ENCODE results near the gene LINC01488.
A peak's percentile ranks its signal among the peaks of the same experiment; 100 is the strongest.

LINC01488 gene
- total RNA-seq: 0 reads per million in 4 donors

DNA sequence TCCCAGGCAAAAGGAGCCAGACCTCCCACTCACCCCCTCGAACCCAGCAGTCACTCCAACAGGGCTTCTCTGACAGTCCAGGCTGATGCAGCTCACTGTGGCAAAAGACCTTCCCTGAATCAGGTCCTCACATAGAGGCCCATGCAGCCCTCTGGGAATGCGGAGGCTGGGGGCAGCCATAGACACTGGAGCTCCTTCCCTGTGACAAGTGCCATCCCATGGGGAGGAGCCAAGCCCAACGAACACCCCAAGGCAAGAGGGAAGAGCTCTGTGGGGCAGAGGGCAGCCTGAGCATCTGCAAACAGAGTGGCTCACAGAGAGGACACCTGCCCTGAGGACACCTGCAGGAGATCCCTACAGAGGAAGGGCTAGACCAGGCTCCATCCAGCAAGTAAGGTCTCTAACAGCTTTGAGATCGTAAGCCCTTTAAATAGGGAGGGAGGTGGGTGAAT lies at the start of gene LINC01488:
Gene LINC01488 (plus strand): TSS at position 271 of the 452 bp plus-strand sequence.
- no peak for DNase-seq

DNA sequence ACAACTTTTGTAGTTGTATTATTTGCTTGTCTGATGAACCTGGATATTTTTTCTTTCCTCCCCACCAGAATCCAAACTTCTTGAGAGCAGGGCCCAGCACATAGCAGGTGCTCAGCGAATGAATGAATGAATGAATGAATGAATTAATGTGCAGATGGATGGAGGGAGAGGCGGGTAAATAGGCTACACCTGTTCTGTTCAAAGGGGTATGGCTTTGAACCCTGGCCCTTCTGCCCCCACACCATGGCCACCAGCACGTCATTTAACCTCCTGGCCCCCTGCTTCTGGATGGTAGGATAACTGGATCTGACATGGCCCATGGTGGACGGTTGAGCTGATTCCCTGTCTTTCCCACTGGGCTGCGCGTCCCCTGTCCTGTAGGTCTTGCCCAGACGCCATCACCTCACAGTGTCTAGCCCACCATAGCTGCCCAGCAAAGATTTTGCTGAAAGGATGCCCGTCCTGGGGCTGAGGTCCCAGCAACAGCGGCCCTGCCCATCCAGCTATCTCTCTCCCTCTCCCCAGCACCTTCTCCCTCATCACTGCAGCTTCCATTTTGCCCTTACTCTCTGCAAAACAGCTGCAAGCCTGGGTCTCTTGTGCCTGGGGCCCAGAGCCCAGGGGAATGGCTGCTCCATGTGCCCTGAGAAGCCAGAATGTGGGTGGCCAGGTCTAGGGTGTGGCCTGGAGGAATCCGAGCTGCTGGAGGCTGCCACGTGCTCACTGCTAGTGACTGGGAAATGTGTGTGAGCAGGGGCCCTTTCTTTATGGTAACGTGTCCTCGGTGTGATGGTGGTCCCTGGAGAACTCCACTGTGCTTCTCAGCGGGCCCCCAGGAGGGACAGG lies 49.3 kb upstream of the LINC01488 start:
- no peak for DNase-seq

DNA sequence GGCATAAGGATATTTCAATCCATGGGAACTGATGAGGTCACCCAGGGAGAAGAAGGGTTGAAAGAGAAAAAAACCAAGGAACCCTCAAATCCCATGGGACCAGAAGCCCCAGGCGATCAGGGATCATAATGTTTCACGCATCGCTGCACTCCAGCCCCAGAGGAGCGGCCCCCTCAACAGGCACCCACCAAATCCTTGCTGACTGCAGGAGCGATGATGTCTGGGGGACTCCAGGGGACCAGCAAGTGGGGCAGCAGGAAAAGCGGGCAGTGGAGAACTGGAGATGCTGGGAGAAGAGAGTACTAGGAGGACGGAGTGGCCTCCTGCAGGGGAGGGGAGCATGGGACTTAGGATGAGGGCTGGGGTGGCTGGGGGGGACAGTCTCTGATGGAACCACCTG lies 47.7 kb upstream of the LINC01488 start:
- no peak for DNase-seq

DNA sequence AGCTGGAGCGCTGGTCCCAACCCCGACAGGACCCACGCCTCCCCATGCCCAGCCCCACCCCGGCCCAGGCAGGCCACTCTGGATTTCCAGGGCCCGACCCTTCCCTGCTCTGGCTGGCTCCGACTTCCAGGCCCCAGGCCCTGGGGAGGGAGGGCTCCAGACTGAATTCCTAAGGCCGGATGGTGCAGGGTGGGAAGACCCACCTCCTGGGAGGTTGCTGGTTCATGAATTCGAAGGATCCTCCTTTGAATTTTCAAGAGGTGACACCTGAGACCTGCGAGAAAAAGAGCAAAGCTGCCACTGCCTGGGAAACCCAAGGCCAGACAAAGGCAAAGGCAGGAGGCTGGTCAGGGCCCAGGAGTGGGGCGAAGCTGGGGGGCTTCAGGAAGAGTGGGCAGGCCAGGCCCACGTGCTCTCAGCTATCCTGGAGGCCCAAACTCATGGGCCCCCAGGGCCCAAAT lies 47.0 kb upstream of the LINC01488 start:
- no peak for DNase-seq

DNA sequence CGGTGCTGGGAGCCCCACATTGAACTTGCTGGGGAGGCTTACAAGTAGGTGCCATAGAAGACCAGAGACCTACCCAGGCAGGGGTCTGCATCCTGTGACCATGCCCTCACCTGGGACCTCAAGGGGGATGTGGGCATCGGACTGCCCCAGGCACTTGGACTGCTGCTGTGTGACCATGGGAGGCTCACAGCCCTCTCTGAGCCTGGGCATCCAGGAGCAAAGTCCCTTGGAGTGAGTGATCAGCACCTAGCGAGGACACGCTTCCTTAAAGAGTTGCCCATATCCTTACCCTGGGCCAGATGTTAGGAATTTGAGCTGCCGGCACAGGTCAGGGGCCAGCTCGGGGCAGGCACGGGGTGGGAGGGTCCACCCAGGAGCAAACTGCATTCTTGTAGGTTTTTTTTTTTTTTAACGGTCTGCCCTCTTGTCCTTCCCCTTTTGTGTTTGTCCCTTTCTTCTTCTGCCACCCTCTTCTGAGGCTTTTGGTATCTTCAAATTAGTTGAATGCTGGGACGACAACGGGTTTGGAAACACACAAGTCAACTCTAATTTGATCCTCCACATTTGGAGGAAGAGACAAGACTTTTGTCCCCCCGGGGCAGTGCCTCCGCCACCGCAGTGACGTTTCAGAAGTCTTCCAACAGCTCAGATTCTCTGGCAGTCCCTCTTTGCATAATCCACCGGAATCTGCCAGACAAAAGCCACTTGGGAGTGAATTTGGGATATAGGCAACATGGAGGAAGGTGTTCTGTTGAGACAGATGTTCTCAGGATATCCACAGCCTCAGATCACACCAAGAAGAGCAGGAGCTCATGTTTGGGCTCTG lies 46.1 kb upstream of the LINC01488 start:
- no peak for DNase-seq

DNA sequence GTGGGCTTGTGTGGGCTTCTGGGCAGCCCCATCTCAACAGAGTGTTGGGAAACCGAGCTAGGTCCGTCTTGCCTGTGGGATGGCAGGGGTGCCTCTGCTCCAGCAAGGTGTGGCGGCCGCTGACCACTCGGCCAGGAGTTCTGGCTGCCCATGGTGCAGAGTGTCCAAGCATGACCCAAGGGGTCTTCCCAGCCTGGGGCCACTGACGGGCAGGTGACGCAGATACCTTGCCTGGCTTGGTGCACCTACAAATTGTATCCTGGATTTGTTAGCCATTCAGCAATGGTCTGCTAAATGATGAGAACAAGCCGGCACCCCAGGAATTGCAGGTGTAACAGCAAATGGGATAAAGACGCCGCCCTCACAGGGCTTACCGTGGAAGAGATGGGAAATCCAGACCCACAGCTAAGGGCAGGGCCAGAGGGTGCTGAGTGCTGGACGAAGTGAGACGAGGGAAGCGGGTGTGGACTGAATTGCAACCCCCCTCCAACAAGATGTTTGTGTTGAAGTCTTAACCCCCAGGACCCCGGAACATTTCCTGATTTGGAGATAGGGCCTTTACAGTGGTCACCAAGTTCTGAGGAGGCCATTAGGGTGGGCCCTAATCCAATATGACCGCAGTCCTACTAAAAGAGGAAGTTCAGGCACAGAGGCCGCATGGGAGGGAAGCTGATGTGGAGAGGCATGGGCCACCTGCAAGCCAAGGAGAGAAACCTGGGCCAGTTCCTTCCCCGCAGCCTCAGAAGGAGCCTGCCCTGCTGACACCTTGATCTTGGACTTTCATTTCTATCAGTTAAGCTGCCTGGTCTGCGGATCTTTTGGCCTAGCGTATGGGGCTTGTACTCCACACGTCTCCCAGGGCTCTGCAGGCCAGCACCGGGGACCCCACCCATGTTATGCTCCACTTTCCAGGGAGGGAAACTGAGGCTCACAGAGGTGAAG lies 45.2 kb upstream of the LINC01488 start:
- DNase-seq: no peak

DNA sequence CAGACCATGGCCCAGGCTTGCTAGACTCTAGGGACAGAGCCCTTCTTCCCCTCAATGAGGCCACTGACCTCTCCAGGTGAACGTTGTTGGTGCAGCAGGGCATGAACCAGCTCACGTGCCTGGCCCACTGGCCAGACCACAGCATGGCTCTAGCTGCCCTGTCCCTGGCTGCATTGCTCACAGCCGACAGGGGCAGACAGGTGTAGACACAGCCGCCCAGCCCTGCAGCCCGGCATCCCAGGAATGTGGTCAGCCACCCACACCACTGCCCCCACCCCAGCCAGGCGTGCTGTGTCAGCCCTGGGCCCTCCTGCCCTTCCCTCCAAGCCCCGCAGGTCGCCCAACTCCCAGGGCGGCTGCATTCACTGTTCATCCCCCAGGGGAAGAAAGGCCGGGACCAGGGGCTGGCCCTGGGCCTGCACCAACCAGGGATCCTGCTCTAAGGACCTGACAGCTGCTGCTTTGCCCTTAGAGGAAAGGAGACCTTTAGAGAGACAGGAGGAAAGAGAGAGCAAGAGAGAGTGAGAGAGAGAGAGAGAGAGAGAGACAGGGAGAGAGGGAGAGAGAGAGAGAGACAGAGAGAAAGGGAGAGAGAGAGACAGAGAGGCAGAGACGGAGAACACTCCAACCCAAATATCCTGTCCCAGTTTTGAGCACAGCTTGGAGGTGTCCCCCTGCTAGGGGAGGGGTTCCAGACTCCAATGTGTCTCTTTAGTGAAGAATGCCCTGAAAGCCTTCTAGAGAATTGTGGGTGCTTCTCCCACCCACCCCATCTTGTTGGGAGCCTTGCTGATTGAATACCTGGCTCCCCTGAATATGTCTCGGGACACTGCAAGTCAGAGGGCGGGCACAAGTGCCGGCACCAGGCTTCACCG lies 44.2 kb upstream of the LINC01488 start:
- DNase-seq: no peak

DNA sequence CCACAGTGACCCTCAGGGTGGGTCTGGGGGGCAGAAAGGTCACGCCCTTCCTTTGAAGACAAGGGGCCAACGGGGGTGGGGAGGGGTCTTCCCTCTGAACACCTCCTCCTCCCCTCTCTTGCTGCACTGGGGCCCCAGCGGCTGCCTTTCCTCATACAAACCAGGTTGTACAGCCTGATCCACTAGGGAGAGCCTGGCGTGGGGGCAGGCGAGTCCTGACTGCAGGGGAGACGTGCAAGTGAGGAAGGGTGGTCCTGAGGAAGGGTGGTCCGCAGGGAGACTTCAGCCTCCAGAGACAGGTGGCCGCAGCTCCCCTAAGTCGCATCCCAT lies 43.6 kb upstream of the LINC01488 start:
- no peak for DNase-seq

DNA sequence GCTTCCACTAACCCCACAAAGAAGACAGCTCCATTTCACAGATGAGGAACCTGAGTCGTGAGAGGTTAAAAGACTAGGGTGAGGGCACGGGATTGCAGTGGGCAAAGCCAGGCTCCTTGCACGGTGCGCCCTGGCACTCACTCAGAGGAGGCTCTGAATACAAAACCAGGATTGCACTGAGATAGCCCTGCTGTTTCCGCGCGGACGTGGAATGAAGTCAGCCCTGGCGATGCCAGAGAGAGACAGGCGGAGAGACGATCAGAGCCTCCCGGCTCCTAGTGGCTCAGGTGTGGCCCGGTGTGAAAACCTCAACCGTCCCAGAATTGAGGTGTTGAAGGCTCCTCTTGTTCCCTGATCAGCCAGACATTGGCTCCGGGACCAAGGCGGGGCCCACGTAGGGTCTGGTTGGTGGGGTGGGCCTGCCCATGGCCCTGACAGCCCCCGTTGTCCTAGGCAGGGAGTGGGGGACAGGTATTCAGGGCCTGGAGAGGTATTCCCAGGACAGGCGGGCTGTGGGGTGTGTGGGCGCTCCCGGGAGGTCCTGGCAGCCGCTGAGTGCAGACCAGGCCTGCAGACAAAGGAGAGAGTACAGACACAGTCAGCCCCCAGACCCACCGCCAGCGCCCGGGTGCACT lies 43.1 kb upstream of the LINC01488 start:
- no peak for DNase-seq

DNA sequence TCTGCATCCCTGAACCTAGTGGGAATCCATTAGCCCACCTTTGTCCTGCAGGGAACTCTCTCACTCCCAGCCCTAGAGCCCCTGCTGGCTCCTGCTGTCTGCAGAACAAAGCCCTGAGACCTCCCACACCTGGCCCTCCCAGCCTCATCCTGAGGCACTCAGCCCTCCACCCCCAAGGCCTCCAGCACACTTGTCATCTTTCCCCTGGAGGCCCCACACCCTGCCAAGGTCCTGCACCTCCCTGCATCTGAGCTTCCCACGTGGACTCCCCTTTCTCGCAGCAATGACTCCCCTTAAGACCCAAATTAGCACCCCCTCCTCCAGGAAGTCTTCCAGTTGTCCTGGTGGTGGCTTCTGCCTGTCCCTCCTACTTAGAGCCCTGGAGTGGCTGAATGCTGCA lies 42.3 kb upstream of the LINC01488 start:
- no peak for DNase-seq

DNA sequence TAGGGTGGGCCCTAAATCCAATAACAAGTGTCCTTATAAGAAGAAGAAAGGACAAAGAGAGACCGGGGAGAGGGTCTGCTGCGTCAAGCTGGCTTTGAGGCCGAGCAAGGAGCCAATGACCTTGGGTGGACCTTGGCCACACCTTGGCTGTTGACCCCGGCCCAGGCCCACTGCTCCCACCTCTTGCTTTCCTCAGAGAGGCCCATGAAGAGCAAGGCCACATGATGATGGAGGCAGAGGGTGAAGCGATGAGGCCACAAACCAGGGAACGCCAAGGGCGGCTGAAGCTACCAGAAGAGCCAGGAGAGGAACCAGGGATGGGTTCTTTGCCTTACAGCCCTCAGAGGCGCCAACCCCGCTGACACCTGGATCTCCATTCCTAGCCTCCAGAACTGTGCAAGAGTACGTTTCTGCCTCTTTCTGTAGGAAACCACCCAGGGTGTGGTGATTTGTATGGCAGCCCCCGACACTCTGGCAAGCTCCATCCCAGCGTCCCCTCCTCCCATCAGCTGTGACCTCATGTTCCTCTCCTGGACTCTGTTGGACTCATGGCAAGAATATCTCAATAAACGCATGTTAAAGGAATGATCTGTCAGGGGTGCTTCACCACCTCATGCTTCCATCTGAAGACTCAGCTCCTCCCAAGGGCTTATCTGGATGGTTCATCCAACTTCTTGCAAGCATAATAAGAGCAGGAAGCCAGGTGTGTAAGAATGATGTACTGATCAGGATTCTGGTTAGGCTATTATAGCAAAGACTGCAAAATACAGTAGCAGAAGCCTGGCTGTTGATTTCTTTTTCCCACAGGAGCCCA lies 41.6 kb upstream of the LINC01488 start:
- no peak for DNase-seq

DNA sequence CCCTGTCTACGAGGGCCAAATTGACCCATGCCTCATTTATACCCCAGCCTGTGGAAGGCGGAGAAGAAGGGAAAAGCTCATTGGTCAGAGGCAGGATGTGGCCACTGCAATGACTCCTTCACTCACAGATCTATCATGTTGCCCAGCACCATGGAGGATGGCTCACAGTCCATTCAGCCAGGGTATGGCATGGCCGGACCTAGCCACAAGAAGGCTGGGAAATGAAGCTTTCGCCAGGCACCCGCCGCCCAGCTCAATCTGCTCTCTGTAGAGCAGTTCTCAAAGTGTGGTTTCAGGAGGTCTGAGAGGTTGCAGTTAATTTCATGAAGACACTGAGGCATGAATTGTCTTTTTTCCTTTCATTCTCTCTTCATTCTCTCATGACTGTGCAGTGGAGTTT lies 40.6 kb upstream of the LINC01488 start:
- DNase-seq: no peak

DNA sequence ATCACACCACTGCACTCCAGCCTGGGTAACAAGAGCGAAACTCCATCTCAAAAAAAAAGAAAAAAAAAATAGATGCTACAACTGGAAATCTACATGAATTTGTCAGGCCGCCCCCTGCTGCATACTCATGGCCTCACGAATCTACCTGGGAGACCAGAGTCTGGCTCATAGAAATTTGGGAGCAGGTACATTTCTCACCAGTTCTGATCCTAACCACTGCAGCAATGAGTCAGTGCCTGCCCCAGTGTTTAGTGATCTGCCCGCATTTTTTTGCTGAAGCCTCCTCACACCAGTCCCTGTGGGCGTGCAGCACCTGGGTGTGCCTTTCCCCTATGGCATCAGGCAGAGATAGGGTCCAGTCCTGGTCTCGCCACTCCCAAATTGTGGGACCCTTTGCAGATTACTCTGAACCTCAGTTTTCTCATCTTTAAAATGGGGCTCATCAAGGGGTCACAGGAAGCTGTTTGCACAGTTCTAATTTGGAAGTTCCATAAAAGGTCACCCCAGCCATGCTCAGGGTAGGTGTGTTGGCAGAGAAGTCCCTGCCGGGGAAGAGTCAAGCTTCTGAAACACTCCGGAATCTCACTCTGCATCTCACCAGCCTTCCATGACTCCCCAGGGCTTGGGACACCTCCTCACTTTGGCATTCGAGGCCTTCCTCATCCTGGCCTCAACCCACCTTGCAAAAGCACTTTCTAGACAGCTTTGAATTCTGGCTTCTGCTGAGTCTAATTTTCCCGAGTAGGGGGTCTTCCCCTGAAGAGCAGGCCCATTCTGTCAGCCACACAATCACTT lies 39.3 kb upstream of the LINC01488 start:
- DNase-seq: no peak

DNA sequence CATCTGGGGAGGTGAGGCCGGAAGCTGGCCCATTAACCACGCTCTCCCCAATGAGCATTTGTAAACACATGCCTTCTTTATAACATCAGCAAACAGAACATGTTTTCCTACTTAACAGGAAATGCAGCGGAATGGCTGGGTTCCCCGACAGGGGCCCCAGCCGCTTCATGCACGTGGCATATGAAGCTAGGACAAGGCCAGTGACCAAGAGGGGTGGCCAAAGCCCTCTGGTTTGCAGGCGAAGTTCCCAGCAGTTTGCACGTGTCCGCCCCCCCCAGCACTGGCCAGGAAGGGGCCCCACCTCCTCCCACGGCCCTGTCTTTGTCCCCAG lies 38.7 kb upstream of the LINC01488 start:
- DNase-seq: no peak

DNA sequence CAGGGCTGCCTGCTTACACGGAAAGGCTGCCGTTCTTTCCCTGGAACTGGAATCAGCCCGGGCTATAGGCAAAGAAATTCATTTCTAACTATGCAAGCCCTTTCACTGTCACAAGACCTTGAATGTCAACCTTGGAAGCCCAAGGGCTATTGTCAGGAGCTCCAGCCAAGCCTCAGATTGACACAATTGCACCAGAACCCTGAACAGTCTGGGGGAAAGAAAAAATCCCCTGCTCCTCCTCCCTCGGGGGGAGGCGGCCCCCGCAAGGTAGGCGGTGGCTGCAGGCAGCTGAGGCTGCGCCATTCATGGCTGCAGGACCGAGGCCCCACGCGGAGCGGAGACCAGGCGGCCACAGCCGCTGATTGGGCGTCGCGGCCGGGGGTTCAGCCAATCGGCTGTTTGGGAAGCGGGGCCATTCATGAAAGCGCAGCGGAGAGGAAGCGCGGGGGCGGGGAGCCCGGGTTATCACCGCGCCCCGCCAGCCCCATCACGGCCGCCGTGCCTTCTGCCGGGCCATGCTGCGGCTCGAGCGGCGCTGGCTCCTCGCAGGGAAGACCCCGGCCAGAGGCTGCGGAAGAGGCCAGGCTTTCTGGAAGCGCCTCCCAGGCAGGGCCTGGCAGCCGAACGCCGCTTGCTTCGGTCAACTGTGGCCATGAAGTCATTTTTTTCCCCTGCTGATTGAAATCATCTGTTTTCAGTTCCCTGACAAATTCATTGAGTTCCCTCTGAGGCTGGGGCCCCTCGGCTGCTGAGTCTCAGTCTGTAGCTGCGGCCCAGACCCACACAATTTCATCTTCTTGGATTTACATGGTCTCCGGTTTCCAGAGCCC lies 38.1 kb upstream of the LINC01488 start:
- peak in 4 of 5 donors; percentile 23 to 74 (median 36) for DNase-seq

DNA sequence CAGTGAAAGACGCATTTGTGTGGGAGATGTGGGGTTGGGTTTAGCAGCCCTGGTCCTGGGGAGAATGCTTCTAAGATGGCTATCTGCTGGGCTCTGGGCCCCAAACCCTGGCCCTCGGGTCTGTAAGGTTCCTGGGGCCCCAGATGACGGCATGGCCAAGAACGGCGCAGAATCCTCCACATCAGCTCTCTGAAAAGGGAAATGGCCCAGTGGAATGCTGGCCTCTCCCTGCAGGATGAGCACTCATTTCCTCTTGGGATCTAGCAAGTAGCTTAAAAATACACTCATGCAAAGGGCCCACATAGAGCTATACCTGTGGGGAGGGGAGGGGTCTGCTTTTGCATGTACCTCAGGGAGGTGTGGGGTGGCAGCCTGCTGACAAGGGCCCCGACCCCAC lies 37.5 kb upstream of the LINC01488 start:
- no peak for DNase-seq

DNA sequence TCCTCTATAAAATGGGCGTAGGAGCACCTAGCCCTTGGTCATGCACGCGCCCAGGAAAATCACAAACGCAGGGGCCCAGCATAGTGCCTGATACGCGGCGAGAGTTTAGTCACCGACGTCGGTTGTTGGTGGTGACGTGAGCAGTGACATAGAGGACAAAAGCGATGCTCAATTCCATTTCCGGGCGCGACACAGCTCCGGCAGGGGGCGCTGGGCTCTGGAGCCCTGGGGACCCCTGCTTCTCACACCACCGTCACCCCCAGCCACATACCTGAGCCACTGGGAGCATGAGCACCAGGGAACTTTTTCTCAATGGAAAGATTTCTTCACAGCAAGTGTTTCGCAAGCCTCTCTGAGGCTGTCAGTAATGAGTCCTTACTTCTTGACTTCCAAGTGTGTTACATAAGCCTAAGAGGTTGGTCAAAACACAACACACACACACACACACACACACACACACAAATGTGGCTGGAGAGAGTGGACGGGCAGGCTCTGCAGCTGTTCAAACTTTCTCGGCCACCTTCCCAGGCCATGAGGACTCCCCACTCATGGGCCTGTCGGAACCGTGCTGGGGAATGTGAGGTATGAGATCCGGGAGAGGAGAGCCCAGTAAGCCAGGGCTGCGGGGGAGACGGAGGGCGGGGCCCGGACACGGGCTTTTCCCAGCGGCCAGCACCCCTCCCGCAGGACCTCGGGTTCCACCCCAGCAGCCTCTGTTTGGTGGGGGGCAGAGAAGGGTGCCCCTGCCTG lies 36.9 kb upstream of the LINC01488 start:
- no peak for DNase-seq

DNA sequence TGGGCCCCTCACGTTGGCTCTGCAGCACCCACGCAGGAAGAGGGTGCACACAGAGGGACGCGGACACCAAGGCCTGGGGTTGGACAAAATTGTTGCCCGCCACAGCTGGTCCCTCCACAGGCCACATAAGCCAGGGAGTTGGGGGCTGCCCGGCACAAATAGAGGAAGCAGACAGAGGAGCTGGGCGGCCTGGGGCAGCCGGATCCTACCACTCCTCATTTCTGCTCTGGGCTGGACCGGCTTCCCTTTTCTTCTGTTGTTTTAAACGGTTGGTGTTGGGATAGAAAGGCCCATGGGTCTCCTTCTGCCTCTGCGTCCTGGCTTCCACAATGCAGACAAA lies 36.4 kb upstream of the LINC01488 start:
- DNase-seq: no peak
